GM12891 (cell line): ENCODE measurements around the gene ZBTB38.

ENCODE experiments used
- DNase-seq: peaks from one replicate; pipeline ENCODE4 v3.0.0; 2011; ENCODE audit warnings: low spot score; ENCODE audit not compliant: insufficient read length
- FAIRE-seq: peaks from 2 replicates; lab custom pipeline; 2011; peaks lifted over from hg19 to GRCh38; lab: Jason Lieb, UNC
- PAX5 ChIP-seq: IDR thresholded peaks from 2 replicates; pipeline ENCODE4 v1.6.1; 2011; ENCODE audit warnings: low read length, moderate library complexity, mild to moderate bottlenecking; ENCODE audit not compliant: insufficient read depth, severe bottlenecking
- POLR2A ChIP-seq: IDR thresholded peaks from 2 replicates; pipeline ENCODE4 v1.6.1; 2011; ENCODE audit warnings: low read depth, low read length, control low read depth
- POLR2AphosphoS5 ChIP-seq: IDR thresholded peaks from 2 replicates; pipeline ENCODE4 v1.6.1; 2011; ENCODE audit warnings: low read depth, low read length, control low read depth
- POU2F2 ChIP-seq: IDR thresholded peaks from 2 replicates; pipeline ENCODE4 v1.6.1; 2011; ENCODE audit warnings: low read depth, mild to moderate bottlenecking, control low read depth, low read length, moderate library complexity
- SPI1 ChIP-seq: IDR thresholded peaks from 2 replicates; pipeline ENCODE4 v1.6.1; 2011; ENCODE audit warnings: low read depth, low read length, control low read depth
- TAF1 ChIP-seq: IDR thresholded peaks from 2 replicates; pipeline ENCODE4 v1.6.1; 2011; ENCODE audit warnings: low read depth, low read length, control low read depth

Gene ZBTB38

DNA sequence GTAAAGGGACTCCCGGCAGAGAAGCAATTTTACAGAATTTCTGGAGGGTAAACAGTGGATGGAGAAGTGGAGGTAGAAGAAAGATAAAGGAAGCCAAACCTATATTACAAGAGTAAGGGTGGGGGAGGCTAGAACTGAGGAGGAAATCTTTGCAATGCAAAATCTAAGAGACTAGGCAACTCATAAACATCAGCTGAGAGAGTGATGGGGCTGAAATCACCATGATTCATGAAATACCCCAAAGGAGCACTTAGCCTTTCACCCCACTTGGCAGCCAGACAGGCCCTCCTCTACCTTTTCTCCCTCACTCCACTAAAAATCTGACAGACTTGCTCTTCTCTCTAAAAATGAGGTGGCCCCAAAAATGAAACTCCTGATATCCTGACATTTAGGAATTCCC is 19.5 kb upstream of the ZBTB38 start:
- DNase-seq = no peak
- TF ChIP-seq POLR2AphosphoS5 (no peak), POU2F2 (no peak), PAX5 (no peak), SPI1 (no peak), TAF1 (no peak), POLR2A (no peak)
- FAIRE-seq = no peak

GRCh38 chr3:141349711-141350110 is 18.6 kb upstream of the ZBTB38 start:
- DNase-seq (no peak), FAIRE-seq (no peak)
- no peak for TF ChIP-seq SPI1
- TF ChIP-seq POLR2AphosphoS5 = no peak
- TF ChIP-seq TAF1 = no peak
- no peak for TF ChIP-seq POLR2A
- no peak for TF ChIP-seq POU2F2
- TF ChIP-seq PAX5 = no peak

DNA sequence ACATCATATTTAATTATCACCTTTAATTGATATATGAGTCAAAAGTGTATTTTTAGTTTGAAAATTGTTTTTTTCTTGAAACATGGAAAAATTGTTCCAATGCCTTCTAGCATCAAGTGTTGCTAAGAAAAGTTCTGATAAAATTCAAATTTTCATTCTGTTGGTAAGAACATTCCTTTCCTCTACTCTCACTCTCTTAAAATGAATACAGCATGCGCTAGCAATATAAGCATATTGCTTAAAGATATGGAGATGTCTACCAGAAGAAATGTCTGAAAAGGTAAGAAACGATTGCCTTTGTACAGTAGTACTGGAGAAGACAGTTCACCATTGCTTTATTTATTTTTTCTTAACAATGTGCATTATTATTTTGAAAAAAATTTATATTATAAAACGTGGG is 17.6 kb upstream of the ZBTB38 start:
- DNase-seq (no peak), FAIRE-seq (no peak)
- TF ChIP-seq TAF1 = no peak
- no peak for TF ChIP-seq PAX5
- TF ChIP-seq SPI1 = no peak
- TF ChIP-seq POU2F2 = no peak
- TF ChIP-seq POLR2A = no peak
- no peak for TF ChIP-seq POLR2AphosphoS5

GRCh38 chr3:141352262-141352984 is 15.9 kb upstream of the ZBTB38 start:
- TF ChIP-seq POLR2A (no peak), POLR2AphosphoS5 (no peak), SPI1 (no peak), POU2F2 (no peak), TAF1 (no peak), PAX5 (no peak)
- DNase-seq (no peak), FAIRE-seq (no peak)

GRCh38 chr3:141353652-141354495 is 14.4 kb upstream of the ZBTB38 start:
- FAIRE-seq = no peak
- TF ChIP-seq POLR2AphosphoS5 (no peak), POLR2A (no peak), SPI1 (no peak), POU2F2 (no peak)
- no peak for DNase-seq

DNA sequence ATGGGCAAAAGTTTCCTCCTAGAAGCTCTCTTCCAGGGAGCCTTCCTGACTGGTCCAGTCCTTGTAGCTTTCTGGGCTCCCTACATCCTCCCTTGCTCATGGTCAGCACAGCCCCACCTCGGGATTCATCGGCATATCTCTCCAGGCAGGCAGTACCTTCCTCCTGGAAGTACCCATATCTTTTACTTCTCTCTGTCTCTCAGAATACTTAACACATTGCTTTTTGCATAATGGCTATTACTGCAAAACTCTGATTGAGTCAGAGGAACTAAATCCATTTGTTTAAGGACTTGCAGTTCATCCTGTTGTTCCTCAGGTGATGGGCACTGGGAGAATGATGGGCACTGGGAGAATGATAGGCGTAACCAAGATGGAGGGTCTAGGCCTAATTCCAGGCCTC is 13.8 kb upstream of the ZBTB38 start:
- DNase-seq = no peak
- TF ChIP-seq POLR2AphosphoS5 (no peak), POLR2A (no peak), SPI1 (no peak), TAF1 (no peak), PAX5 (no peak), POU2F2 (no peak)
- no peak for FAIRE-seq

- no peak for FAIRE-seq
- TF ChIP-seq TAF1 (no peak), POU2F2 (no peak), POLR2A (no peak), SPI1 (no peak), POLR2AphosphoS5 (no peak), PAX5 (no peak)
- DNase-seq = no peak
These were observed 13.1 kb upstream of the ZBTB38 start for GRCh38 chr3:141355242-141355641.

DNA sequence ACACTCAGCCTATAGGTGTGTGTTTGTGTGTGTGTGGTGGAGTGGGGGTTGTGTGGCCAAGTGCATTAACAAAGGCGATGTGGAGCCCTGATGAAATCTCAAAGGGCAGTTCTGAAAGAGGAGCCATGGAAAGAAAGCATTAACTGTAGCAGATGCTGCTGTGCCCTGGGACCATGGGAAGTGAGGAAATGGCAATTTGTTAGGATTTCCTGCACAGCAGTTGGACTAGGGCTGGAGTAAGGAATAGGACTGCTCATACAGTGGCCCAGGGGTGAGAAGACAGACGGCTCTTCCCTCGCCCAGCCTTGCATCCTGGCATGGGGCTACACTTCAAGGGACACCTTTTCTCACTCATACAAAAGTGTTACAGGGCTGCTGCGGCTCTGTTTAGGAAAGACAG is 12.3 kb upstream of the ZBTB38 start:
- DNase-seq = no peak

GRCh38 chr3:141360888-141361598 is 7.3 kb upstream of the ZBTB38 start:
- DNase-seq (peak; percentile 39), FAIRE-seq (peak; percentile 52)
- TF ChIP-seq POLR2A (no peak), POLR2AphosphoS5 (no peak), PAX5 (no peak), TAF1 (no peak), SPI1 (no peak), POU2F2 (no peak)

More for the DNA sequence above, 12.3 kb upstream of the ZBTB38 start:
- TF ChIP-seq POLR2AphosphoS5 = no peak
- no peak for TF ChIP-seq TAF1
- TF ChIP-seq POLR2A = no peak
- TF ChIP-seq POU2F2 = no peak
- TF ChIP-seq PAX5 = no peak
- TF ChIP-seq SPI1 = no peak
- FAIRE-seq = no peak
